ENCODE data around the gene SORBS2.

Gene SORBS2

GRCh38 chr4:185809533-185810071, 2.4 kb downstream of the SORBS2 start:
- Histone ChIP-seq H3K4me3 (no peak overlapping the region), H3K27ac (no peak overlapping the region)

DNA sequence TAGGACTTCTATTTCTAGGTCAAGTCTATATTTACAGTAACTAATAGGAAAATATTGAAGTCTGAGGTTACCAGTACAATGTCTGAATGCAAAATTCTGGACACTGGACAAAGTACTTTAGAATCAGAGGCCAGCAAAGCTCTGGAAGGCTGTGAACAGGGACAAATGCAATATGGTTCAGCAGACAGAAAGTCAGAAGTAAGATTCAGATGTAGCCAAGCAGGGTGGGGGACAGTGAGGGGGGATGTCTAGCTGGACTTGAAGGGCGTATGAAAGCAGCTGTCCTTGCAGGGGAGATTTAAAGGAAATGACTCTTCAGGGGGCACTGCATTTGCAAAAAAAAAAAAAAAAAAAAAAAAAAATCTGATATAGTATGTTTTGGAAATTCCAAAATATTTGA, 2.9 kb downstream of the SORBS2 start:
- Histone ChIP-seq H3K4me3 (no peak overlapping the region), H3K27ac (no peak overlapping the region)

DNA sequence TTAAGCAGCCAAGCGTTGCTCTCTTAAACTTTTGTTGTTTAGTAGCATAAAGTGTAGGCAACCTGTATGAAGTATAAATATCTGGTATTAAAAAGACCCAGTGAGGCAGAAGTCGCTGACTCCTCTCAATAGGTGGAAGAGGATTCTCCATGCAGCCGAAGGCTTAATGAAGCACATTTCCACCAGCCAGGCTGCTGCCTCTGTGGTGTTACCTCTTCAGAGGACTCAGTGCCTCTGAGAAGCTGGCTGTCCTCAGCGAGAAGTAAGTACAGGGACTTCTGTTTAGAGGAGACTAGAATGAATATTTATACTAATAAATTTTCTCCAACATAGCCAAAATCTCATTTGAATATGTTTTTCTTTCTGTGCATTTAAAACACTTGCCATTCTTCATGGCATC, 6.0 kb downstream of the SORBS2 start:
- H3K27ac ChIP-seq: no peak overlapping the region
- H3K4me3 ChIP-seq: no peak overlapping the region

- Histone ChIP-seq H3K27ac (no peak overlapping the region), H3K4me3 (no peak overlapping the region)
These were observed 6.7 kb downstream of the SORBS2 start for GRCh38 chr4:185805262-185805802.

- Histone ChIP-seq H3K4me3 (no peak overlapping the region), H3K27ac (no peak overlapping the region)
These were observed 9.0 kb downstream of the SORBS2 start for GRCh38 chr4:185803022-185803421.

DNA sequence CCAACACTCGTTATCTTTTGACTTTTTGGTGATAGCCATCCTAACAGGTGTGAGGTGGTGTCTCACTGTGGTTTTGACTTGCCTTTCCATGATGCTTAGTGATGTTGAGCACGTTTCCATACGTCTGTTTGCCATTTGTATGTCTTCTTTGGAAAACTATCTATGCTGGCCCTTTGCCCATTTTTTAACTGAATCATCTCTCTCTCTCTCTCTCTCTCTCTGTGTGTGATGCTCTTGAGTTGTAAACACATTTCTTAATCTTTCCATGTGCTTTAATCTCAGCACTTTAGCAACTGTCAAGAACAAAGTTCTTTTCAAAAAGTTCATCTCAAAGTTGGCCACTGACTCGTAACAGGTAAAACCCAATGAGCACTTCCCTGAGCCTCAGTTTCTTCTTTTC, 10.5 kb downstream of the SORBS2 start:
- no peak overlapping the region for H3K27ac ChIP-seq
- no peak overlapping the region for H3K4me3 ChIP-seq

DNA sequence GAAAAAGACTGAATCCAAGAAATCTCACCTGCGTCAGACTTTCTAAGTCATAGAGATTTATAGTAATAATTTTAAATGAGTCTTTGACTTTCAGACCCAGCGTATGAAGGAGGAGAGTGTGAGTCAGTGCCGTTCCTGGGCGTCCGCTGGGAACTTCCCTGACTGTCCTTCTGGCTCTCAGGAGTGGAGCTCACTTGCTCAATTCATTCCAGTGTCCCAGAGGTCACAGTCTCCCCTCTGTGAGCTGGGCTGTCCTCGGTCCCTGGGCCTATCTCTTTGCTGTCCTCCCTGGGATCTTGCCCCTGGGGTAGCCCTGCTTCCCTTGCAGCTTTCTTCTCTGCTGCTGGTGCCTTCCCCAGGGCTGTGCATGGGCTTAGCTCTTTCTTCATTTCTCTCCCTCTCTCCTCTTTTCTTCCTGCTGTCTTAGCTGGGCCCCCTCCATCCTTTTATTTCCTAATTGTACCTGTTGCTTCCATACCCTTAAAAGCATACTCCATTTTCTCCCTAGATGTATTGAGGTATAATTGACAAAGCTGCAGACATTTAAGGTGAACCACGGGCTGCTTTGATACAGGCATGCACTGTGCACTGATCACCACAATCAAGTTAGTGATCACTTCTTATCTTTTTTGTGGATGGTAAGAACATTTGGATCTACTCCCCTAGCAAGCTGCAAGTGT, 11.6 kb downstream of the SORBS2 start:
- no peak overlapping the region for H3K4me3 ChIP-seq

DNA sequence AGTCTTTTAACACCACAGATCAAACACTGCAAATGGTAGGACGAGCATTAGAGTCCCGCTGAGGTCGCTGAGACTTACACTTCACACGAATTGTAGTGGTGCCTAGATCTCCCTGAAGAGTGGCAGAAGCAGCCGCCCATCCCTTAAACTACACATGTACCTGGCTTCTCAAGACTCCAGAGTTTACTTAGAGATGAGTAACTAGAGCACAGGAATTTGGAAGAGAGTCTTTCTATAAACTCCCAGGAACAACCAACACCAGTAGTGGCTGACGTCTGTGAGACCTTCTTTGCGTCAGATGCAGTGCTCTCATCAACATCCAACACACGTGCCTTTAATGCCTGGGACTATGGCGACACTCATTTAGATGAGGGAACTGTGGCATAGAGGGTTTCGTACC, 12.6 kb downstream of the SORBS2 start:
- H3K27ac ChIP-seq: no peak overlapping the region

More for the DNA sequence above, 11.6 kb downstream of the SORBS2 start:
- no peak overlapping the region for H3K27ac ChIP-seq

GRCh38 chr4:185797596-185798338, 14.2 kb downstream of the SORBS2 start:
- no peak overlapping the region for H3K27ac ChIP-seq
- no peak overlapping the region for H3K4me3 ChIP-seq

More for the DNA sequence above, 12.6 kb downstream of the SORBS2 start:
- no peak overlapping the region for H3K4me3 ChIP-seq

- Histone ChIP-seq H3K27ac (no peak overlapping the region), H3K4me3 (no peak overlapping the region)
These were observed 15.0 kb downstream of the SORBS2 start for GRCh38 chr4:185797018-185797417.

GRCh38 chr4:185796176-185796575, 15.8 kb downstream of the SORBS2 start:
- no peak overlapping the region for H3K4me3 ChIP-seq

GRCh38 chr4:185794637-185795036, 17.4 kb downstream of the SORBS2 start:
- Histone ChIP-seq H3K27ac (no peak overlapping the region), H3K4me3 (no peak overlapping the region)

More at GRCh38 chr4:185796176-185796575, 15.8 kb downstream of the SORBS2 start:
- H3K27ac ChIP-seq: no peak overlapping the region

DNA sequence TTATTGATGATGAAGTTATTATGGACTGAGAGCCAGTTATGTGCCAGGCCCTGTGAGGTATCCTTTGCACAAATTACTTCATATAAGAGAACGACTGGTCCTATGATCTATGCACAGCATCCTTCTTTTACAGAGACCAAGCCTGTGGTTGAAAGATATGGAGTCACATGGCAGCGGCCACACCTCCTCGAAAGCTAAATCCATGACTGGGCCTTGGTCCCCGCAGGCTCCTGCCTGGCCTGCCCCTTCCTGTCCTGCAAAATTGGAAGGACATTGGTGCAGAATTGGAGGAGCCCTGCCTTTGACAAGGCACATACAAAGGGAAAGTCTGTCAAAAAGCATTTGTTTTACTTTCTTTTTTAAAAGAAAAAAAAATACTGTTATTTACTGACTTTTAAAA, 18.3 kb downstream of the SORBS2 start:
- no peak overlapping the region for H3K4me3 ChIP-seq
- no peak overlapping the region for H3K27ac ChIP-seq

DNA sequence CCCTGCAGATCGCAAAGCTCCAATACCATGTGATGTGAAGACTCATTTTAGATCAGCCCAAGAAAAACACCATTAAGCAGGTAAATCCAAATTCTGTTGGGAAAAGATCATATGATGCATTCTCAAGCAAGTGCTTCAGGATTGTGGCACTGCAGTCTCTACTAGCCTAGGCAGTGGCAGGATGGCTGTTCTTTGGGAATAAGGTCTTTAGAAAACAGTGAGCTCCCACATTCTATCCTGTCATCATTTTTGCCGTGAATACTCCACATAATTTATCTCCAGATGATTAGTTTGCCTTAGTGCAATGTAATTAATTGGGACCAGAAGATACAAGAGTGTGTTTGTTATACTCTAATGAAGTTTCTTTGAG, 18.9 kb downstream of the SORBS2 start:
- Histone ChIP-seq H3K4me3 (no peak overlapping the region), H3K27ac (no peak overlapping the region)

- Histone ChIP-seq H3K27ac (no peak overlapping the region), H3K4me3 (no peak overlapping the region)
These were observed 19.4 kb downstream of the SORBS2 start for GRCh38 chr4:185792384-185793115.

DNA sequence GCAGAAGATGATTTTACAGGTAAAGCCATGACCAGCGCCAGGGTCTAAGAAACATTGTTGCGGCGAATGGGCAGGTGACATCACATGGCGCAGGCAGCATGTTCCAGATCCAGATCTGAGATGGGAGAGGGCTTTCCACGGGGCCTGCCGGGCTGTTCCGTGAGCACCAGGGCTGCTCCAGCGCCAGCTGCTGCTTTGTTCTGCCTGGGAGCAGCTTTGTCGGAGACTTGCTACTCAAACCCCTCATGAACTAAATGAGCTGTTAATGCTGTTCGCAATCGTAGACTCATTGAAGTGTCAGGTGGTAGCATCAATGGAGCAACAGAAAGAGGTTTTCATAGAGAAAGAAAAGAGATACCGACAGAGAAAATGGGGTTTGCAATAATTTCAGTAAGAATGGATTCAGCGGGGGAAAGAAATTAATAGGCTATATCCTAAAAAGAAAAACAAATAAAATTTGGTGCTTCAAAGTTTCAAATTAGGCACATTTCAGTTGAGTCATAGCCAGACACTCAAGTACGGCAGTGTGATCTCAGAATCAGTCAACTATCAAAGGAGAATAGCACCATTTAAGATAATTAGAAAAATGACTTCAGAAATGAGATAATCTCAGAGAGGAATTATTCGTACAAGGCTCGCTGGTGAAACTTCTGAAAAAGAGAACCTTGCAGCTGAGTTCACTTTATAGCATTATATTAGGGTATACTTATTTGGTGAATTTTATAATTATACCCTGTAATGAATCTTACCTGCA, 23.9 kb downstream of the SORBS2 start:
- no peak overlapping the region for H3K4me3 ChIP-seq
- H3K27ac ChIP-seq: no peak overlapping the region

DNA sequence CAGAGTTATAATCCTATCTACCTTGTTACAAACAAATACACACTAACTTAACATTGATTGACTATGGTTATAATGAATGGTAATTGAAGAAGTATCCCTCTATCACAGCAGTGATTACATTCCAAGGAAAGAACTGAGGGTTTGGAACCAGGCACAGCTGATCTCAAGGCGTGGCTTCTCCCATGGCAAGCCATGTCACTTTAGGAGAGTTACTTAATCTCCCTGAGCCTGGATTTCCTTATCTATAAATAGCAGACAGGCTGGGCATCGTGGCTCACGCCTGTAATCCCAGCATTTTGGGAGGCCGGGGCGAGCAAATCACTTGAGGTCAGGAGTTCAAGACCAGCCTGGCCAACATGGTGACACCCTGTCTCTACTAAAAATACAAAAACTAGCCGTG, 25.6 kb downstream of the SORBS2 start:
- Histone ChIP-seq H3K27ac (no peak overlapping the region), H3K4me3 (no peak overlapping the region)

GRCh38 chr4:185783574-185783973, 28.4 kb downstream of the SORBS2 start:
- no peak overlapping the region for H3K27ac ChIP-seq
- H3K4me3 ChIP-seq: no peak overlapping the region

DNA sequence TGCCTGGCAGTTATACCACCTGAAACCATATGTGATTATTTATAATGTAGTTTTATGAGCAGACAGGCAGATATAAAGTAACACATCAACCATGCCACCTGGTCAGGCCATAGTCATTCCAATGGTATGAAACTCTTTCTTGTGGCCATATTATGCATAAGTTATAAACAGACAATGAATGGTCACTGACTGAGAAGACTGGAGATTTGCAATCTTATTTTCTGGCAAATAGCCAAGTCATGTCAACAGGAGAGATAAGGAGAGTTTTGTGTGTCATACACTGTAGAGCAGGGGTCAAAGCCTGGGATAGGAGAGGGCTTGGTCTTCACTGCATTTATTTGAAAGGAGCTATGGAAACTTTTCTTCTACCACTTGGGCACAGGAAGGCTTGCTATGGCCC, 29.5 kb downstream of the SORBS2 start:
- H3K4me3 ChIP-seq: no peak overlapping the region
- H3K27ac ChIP-seq: no peak overlapping the region

All from skin epidermis (tissue), 12 donors.